Hematopoietic multipotent progenitor cell treated with erythropoietin and hydrocortisone succinate and interleukin-3 and kit ligand, for 6 days (in vitro differentiated cells): ENCODE results near the gene WASF2.
"Not testable (repeated sequence)": the region's sequence is repeated elsewhere in the genome, so short reads cannot be mapped to it uniquely, and the experiment has no call there.

Experiments
- DNase-seq: peaks from one replicate; pipeline ENCODE4 v3.0.0-alpha.2; 2015

The WASF2 gene

DNA sequence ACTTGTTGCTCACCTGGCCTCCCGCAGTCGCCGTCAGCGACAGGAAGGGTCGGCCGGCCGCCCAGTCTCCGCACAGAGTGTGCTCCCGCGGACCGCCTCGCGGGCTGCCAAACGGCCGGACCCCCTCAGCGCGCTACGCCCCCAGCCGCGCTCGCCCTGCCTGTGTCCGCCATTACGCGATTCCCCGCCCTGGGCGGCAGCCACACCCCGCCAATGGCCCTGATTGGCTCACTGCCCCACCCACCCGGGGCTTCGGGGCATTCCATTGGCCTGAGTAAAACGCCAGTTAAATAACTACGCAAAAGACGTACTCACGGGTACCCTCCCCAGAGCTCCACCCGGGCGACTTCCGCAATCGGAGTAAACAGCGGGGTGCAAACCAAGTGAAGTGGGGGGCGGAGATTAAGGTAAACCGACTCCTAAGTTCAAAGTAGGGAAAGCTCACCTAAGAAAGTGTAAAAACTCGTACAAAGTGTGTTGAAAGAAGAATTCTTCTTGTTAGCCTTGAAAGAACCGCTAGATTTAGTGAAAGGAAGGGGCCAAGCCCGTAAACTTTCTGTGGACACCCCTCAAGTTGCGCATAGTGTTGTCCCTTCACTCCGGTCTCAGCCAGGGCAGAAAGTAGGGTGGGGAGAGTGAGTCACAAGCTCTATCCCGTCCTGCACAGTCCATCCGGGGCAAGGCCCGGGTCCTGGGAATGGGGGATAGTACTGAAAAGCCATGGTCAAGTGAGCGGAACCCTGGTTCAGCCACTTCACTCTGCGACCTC lies at the start of gene WASF2:
Gene WASF2 (minus strand): TSS at position 195 of the 769 bp plus-strand sequence. CDS start 61,277 bp downstream, outside the sequence.
- peak; percentile 99 for DNase-seq

- DNase-seq = no peak
Measured at GRCh38 chr1:27538793-27539192, 48.8 kb upstream of the WASF2 start.

GRCh38 chr1:27538305-27538676 lies 48.3 kb upstream of the WASF2 start:
- not testable (repeated sequence) for DNase-seq

GRCh38 chr1:27536767-27537166 lies 46.8 kb upstream of the WASF2 start:
- DNase-seq = no peak

DNA sequence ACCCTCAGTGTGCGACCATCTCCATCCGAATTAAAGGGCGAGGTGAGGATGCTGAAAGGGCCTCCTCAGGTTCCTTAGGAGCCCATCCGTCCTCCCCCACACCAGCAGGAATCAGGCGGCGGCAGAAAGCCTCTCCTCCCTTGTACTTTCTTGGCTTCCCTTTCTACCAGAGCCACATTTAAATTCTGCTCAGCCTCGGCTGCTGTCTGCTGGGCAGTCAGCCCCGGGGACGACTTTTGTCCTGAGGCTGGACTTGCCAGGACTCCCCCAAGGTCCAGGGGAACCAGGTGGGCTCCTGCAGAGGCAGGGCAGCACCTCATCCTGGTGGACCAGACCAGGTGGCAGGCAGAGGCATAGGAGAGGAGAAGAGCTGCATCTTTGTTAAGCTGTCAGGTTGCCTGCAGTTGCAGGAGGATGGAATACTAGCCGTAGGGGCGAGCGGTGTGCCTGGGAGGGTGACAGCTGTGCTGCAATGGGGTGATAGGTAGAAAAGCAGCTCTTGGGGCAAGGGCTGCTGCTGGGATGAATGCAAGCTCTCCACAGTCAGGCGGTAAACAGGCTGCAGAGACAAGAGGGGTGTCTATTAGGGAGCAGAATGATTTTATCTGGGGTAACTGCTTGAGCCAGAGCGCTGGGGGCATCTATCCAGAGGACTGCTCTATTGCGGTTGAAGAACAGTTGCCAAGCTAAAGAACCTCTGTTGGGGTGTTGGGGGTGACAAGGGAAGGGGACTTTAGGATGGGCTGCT lies 46.2 kb upstream of the WASF2 start:
- no peak for DNase-seq

DNA sequence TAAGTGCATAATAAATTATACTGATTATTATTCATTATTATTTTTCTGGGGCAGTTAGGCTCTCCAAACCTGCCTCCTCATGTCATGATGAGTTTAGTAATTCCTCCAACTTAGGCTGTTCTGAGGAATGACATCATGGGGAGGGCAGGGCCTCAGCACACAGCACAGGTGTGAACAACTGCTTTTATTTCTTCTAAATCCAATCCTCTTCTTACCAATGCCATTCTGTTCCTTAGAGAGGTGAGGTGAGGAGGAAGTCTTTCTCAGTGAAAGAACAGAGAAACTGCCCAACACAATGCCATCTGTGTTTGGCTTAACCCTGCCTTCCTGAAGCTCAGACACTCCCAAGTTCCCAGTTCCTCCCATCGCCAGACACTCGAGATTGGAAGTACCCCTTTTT lies 45.4 kb upstream of the WASF2 start:
- DNase-seq = no peak

GRCh38 chr1:27531959-27532685 lies 42.2 kb upstream of the WASF2 start:
- no peak for DNase-seq

DNA sequence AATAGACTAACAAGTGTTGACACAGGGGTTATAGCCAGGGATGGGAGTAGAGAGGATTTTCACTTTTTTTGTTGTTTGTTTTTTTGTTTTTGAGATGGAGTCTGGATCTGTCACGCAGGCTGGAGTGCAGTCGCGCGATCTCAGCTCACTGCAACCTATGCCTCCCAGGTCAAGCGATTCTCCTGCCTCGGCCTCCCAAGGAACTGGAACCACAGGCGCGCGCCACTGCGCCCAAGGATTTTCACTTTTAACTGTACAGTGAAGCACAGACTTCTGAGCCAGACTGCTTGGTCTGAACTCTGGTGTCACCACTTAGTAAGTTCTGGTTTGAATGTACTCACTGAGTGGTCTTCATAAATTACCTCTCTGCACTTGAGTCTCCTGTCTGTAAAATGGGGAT lies 40.2 kb upstream of the WASF2 start:
- DNase-seq = no peak

DNA sequence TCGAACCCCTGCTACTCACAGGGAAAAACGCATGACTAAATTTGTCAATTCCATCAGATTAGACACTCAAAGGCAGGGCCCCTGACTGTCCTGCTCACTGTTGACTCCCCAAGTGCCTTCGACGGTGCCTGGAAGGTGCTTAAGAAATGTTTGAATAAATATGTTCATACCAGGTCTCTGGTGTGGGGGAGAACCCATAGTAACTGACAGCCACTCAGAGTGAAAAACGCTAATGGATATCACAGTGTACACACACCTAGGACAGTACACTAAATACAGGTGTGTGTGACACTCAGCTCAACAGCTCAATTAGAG lies 39.7 kb upstream of the WASF2 start:
- DNase-seq = no peak

- peak; percentile 33 for DNase-seq
Measured at GRCh38 chr1:27528818-27529703, 39.1 kb upstream of the WASF2 start.

GRCh38 chr1:27527890-27528817 lies 38.2 kb upstream of the WASF2 start:
- peak; percentile 56 for DNase-seq

- peak; percentile 65 for DNase-seq
Measured at GRCh38 chr1:27527223-27527889, 37.4 kb upstream of the WASF2 start.

GRCh38 chr1:27526569-27527222 lies 36.7 kb upstream of the WASF2 start:
- peak; percentile 42 for DNase-seq

- peak; percentile 97 for DNase-seq
Measured at GRCh38 chr1:27525296-27526272, 35.6 kb upstream of the WASF2 start.

DNA sequence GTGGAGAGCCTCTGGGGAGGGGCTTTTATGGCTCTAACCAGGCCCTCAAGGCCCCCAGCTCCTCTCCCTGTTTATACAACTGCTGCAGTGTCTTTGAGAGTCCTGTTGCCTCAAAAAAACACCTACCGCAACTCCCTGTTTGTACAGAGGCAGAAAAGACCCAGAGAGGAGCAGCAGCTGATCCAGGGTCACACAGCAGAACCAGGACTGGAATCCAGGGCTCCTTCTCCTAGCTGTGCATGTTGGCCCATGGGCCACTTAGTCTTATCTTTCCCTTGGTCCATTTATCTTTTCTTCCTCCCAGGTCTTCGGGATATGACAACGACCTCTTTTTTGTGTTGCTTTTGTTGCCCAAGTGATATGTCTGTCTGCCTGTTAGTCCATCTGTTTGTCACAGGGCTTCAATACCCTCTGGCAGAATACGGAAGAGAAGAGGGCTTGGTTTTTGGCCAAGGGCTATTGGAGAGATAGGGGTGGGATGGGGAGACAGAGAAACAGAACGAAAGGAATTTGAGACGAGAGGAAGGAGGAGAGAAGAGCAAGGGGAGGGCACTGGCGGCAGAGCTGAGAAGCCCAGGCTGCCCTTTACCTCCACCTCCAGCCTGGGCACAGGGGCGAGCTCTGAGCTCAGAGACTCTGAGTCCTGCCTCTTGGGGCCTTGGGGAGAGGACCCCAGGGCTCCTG lies 33.5 kb upstream of the WASF2 start:
- no peak for DNase-seq

DNA sequence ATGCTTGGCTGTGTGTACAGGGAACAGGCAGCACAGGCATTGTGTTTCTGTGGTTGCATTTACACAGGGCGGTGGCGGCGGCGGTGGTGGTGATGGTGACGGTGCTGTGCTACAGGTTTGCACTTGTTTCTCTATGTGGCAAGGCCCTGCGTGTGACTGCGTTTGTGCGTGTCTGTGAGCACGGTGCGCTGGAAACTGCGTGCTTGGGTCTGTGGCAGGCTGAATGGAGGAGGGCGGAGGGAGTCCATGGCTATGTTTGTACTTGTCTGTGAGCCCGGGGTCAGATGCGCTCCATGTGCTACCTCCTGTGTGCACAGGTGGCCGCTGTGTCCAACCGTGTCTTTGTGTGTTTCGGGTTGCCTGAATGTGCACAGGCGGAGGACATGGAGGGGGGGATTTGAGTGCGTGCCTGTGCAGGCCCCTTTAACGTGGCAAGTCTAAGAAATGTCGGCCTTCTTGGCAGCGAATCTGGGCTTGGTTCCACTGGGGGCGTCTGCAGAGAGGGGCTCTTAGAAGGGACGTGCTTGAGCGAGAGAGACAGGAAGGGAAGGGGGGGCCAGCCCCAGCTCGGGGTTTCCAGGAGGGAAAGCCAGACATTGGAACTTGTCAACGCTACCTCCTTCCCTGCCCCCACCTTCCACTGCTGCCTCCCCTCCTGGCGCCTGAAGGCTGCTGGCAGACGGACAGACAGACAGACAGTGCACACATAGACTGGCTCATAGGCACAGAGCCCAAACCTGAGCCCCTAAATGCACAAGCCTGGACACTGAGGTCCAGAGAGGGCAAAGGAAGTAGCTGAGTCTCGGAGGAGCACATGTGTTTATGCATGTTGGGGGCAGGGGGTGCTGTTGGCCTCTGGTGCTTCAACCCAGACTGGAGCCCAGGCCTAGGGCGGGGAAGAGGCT lies 32.7 kb upstream of the WASF2 start:
- peak; percentile 84 for DNase-seq

- DNase-seq = no peak
Measured at GRCh38 chr1:27521861-27522431, 32.0 kb upstream of the WASF2 start.
